HG03571 (cell line): ENCODE results near the gene DYNC2I2.

Source experiments
- ATAC-seq: cut with Tn5 transposase; IDR thresholded peaks from one replicate; pipeline ENCODE4 v1.9.1; 2021; ENCODE audit not compliant: unreplicated experiment

DYNC2I2 gene

DNA sequence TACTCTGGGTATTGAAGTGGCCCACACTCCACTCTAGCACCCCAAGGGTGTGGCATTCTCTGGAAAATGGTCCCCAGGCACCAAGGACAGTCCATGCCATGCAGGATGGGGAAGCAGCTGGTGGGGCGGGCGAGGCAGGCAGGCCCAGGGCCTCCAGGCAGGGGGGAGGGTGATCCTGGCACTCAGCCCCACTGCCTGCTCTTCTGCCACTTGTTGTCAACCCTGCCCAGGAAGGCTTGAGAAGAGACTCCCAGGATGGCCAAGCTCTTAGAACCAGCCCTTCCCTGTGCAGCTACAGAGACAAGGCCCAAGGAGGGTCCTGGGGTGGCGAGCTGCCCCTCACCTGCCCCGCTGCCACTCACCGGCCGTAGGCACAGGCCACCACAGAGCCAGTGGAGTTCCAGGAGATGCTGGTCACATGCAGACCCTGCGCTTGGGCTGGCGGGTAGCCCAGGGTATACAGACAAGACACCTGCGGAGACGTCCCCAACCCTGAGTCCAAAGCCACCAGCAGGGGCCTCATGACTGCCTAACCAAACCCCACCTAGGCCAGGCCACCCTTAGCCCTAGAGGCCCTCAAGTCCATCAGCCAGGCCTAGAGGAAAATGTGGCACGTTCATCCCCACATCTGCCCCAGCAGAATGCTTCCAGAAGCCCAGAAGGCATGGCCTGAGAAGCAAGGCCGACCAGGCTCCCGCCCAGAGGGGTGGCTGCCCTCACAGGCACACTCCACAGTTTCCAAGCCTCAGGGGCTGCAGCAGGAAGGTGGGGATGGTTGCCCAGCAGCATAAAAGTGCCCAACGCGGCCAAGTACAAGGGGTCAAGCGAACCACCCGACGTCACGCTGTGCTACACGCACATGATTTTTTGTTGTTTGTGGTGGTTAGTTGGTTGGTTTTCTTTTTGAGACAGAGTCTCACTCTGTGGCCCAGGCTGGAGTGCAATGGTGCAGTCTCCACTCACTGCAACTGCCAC, 19.8 kb downstream of the DYNC2I2 start:
- no peak for ATAC-seq

DNA sequence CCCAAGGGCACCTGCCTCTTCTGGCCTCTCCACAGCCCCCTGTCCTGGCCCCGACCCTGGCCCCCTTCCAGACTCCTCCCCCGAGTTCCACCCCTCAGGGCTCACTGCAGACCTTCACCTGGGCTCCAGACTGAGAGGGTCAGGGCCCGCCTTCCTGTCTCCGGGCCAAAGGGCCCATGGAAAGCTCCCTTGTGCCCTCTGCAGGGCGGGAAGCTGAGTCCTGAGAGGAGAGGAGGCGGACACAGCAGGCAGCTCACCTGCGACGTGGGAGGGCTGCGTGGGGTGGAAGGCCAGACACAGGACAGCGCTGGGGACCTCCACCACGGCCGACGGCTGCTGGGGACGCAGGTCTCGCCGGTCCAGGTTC, 20.6 kb downstream of the DYNC2I2 start:
- ATAC-seq, result no peak

DNA sequence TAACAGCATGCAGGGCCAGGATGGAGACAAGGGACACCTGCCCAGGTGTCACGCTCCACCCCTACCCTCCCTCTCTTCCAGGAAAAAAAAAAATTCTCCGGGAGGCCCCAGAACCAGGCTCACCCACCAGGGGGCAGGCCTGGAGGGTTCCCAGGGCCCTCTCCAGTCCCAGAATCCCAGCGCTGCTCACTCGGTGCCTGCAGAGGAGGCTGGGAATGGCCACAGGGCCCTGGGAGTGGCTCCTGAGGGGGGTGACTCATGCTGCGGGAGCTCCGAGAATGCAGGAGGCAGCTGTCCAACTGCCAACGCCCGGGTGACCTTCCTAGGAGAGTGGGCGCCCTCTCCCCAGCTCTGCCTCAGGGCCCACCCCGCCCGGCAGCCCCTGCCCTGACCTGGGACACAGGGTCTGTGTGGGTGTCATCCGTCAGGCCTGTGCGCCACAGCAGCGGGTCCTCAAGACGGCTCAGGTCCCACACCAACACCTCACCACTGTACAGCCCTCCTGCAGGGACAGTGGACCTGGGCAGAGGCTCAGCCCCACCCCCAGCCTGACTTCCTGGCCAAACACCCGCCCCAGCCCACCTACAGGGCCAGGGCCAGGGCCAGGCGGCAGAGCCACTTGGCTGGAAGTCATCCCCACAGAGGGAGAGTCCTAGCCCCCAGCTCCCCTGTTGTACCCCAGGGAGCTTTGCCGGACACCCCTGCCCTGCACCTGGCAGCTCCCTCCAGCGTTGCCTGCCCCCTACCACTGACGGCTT, 21.2 kb downstream of the DYNC2I2 start:
- no peak for ATAC-seq

DNA sequence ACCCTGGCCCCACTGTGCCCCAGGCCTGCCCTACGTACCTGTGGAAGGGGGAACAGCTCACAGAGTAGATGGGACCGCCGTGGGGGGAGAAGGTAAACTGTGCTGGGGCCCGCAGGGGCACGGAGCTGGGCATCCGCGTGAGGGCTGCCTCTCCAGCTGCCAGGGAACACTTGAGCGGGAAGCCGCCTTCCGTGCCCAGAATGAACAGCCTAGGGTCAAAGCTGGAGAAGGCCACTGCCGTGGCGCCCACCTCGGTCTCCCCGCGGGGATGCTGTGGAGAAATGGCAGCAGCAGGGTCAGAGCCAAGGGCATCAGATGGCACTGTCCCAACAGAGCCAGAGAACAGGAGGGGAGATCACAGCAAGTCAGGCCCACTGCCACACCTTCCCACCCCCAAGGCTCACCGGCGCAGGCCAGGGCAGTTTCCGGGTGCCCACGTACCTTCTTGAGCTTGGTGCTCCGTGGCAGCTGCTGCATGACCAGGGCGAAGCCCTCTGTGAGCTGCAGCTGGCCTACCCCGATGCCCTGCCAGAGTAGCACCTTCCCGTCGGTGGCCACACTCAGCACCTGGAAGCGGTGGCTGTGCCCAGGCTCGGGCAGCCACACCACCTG, 21.9 kb downstream of the DYNC2I2 start:
- ATAC-seq, result no peak

DNA sequence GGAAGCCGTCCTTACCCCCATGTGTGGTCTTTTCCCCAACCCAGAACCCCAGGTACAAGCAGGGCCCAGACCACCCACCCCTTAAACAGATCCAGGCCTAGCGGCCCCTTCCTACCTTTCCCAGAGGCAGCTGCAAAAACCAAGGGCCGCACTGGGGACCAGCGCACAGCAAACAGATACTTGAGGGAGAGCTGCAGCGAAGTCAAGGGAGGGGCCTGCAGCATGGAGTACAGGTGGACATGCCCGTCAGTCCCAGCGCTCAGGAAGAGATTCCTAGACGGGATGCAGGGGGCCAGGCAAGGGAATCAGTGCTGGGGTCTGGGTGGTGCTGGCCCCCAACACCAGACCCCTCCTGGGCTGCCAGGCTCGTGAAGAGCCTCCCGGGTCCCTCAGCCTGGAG, 22.5 kb downstream of the DYNC2I2 start:
- no peak for ATAC-seq

DNA sequence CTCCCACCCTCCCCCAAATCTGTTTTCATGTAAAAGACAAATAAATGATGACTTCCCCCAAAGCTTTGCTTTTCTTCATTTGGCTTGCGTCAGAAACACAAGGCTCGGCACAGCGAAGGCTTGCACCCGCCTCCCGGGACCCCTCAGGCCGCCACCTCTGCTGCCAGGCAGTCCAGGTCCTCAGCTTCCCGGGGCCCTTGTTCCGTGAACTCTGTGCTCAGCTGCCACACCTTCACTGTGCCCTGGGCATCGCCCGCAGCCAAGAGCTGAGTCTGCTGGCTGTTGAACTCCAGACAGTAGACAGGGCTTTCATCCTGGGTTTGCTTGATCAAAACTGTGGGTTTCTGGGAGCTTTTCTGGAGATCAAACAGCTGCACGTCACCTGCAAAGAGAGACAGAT, 23.0 kb downstream of the DYNC2I2 start:
- ATAC-seq, result no peak

DNA sequence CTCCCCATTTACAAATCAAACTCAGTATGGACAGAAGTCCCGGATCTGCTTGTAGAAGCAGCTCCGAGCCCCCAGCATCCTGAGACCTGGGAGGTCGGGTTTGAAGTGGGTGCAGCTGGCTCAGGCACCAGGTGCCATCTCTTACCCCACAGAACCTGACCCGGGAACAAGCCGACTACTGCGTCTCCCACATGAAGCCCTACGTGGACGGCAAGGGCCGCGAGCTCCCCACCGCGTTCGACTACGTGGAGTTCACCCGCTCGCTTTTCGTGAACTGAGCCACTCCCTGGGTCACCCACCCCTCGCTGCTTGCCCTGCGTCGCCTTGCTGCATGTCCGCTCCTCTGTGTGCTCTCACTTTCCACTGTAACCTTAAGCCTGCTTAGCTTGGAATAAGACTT, 23.6 kb downstream of the DYNC2I2 start:
- no peak for ATAC-seq

DNA sequence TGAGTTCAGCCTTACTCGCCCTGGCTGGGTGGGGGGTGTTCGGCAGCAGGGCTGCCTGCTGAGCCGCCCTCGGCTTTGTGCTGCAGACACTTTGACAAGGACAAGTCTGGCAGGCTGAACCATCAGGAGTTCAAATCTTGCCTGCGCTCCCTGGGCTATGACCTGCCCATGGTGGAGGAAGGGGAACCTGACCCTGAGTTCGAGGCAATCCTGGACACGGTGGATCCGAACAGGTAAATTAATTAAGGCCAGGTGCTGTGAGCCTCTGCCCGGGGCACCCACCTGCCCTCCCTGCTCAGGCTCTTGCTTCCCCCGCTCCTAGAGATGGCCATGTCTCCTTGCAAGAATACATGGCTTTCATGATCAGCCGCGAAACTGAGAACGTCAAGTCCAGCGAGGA, 24.2 kb downstream of the DYNC2I2 start:
- no peak for ATAC-seq

DNA sequence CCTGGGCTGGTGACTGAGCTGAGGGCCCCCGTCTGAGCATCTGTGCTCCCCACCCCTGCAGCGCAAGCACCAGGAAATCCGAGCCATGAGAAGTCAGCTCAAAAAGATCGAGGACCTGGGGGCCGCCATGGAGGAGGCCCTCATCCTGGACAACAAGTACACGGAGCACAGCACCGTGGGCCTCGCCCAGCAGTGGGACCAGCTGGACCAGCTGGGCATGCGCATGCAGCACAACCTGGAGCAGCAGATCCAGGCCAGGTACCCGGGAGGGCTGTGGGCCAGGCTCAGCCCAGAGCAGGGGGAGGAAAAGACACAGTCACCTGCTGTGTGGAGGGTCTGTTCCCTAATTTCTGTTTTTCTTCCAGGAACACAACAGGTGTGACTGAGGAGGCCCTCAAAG, 24.6 kb downstream of the DYNC2I2 start:
- no peak for ATAC-seq

DNA sequence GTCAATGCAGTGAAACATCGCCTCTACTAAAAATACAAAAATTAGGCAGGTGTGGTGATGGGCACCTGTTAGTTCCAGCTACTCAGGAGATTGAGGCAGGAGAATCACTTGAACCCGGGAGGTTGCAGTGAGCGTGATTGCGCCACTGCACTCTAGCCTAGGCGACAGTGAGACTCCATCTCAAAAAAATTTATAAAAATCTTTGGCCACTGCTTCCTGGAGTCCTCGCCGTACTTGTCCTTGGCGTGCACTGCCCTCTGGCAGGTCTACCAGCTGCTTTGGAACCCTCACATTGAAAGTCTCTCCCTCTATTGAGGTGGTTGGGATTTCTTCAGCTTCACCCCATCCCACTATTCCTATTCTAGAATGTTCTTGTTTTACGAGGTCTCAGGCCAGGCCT, 25.0 kb downstream of the DYNC2I2 start:
- ATAC-seq, result no peak

DNA sequence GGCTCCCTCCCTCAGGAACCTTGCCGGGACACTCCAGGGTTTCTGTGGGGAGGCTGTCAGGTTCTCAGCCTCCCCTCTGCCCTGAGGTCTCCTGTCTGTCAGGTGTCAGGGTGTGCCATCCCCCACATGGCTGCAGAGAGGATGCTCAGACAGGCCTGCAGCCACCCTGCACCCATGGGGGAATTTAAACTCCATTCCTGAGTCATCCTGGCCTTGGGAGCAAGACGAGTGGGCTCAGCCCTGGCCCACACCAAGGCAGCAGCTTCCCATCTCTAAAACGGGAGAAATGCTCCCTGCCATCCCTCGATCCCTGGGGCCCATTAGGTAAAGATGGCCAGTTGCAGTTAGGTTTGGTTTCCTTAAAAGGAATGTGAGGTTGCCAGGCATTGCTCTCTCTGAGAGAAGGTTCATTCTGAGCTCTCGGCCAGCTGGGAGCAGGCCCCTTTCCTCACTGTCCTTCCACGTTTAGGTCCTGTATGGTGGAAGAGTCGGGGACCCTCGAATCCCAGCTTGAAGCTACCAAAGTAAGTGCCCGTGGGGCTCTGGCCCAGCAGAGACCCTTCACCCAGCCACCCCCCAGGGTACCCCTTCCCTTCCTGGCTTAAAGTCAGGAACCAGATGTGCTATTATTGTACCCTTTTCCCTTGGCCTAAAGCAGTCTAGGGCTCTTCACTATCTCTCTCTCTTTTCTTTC, 26.6 kb downstream of the DYNC2I2 start:
- ATAC-seq, result no peak

DNA sequence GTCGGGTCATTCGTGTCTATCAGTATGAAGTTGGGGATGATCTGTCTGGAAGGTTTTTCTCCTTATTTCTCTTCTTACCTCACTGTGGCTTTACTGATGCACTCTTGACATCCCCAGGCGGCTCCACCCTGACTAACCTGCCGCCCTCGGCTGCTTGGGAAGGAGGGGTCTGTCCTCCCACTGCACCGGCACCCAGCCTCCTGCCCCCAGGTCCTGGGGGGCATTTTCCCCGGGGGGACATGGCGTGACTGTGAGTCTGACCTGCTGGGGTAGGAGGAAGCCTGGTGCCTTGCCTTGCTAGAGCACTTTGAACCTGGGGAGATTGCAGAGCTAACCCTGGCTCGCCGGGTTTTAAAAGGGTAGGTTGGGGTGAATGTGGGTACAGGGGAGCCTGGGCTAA, 27.5 kb downstream of the DYNC2I2 start:
- no peak for ATAC-seq

DNA sequence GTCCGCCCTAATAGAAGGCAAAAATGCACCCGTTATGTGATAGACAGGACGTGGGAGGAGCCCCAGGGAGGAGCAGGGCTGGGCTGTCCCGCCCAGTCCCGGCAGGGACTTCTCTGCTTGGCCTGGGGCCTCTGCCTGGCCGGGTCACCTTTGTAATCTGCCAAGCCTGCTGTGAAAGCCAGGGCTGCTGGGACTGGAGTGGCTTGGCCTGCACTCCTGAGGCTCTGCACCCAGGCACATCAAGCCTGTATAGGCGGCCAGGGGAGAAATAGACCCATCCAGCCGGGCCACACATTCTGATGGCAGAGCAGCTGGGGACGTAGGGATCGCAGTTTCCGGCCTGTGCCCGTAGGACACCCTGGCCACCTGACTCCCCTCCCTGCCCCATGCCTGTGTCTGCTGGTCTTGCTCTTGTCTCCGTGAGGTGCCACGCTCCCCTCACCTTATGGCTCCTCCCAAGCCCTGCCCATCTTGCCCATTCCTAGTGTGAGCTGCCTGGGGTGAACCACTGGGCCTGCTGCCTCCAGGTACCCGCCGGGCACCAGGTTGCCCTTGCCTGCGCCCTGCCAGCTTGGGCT, 28.1 kb downstream of the DYNC2I2 start:
- no peak for ATAC-seq

DNA sequence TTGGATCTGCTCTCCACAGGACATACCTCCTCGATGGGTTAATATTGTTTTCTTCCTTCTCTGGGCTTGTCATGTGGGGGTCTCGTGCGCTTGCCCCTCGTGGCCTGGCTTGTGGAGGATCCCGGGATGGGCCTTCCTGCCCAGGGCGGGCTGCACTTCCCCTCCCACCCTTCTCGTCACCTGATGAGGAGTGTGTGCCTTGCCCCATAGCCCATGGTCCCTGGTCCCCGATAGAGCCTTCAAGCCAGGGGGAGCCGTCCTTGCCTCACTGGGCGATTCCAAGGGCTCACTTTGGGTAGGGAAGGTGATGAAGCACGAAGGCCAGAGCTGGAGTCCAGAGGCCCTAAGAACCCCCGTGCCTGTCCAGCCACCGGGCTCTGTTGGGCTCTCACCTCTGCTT, 28.7 kb downstream of the DYNC2I2 start:
- no peak for ATAC-seq

DNA sequence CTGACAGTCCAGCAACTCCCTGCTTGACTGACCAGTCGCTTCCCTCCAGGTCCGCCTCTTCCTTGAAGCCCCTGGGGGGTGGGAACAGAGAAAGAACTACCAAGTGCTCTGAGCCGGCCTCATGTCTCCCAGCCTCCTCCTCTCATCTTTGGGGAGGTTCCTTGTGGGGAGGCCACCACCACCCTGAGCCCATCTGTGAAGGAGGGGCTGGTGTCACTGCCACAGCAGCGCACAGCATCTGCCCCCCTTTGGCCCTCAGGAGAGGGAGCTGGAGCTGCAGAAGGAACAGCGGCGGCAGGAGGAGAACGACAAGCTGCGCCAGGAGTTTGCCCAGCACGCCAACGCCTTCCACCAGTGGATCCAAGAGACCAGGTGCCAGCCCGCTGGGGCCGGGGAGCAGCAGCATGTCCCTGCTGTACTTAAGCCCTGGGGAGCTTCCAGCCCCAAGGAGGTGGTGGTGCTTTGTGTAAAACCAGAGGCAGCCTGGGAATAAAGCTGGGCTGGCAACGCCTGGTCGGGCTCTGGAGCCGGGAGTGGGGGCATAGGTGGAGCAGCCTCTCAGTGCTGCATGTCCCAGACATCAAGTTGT, 29.4 kb downstream of the DYNC2I2 start:
- no peak for ATAC-seq

DNA sequence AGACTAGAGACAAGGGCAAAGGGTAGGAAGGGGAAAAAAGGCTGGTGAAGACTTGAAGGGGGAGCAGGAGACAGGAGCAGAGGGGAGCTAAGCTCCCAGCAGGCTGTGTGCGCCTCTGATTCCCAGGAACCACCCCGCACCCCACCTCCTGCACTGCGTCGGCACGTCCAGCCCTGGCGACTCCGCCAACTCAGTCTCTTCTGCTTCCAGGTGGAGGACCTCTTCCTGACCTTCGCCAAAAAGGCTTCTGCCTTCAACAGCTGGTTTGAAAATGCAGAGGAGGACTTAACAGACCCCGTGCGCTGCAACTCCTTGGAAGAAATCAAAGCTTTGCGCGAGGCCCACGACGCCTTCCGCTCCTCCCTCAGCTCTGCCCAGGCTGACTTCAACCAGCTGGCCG, 30.5 kb downstream of the DYNC2I2 start:
- no peak for ATAC-seq

DNA sequence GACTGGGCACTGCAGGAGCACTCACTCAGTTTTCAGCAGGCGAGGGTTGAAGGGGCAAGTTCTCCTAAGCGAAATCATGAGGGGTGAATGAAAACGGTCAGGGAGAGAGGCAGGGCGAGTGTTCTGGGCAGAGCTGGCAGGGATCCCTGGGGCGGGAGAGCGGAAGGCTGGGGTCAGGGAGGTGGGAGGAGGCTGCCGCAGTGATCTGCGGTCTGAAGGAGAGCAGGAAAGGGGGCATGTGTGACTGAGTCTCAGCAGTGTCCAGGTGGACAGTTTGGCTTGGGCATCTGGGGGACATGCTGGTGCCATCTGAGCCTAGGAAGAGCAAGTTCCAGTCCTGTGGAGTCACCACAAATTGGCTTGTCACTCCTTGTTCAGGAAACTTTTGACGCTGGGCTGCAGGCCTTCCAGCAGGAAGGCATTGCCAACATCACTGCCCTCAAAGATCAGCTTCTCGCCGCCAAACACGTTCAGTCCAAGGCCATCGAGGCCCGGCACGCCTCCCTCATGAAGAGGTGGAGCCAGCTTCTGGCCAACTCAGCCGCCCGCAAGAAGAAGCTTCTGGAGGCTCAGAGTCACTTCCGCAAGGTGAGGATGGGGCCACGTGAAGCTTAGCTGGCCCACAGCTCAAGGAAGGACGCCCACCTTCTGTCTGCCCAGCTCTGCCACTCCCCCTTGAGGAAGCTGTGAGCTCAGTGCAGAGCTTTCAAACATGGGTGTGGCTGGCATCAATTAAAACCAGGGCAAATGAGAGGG, 31.1 kb downstream of the DYNC2I2 start:
- no peak for ATAC-seq

DNA sequence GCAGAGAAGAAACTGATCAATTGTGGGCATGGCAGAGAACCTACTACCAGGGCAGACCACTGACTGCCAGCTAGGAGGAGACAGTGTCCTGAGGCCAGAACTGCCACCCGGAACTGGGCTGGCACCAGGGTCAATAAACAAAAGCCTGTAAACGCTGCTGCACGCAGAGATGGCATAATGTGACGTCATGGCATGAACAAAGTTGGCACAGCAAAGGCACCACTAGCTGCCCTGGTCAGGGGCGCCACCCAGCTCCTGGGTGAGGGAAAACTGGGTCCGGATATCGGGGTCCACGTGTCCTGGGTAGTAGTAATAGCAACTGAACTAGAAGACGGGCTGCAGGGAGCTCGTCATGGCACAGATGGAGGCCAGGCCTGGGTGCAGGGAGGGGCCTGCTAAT, 32.1 kb downstream of the DYNC2I2 start:
- no peak for ATAC-seq

DNA sequence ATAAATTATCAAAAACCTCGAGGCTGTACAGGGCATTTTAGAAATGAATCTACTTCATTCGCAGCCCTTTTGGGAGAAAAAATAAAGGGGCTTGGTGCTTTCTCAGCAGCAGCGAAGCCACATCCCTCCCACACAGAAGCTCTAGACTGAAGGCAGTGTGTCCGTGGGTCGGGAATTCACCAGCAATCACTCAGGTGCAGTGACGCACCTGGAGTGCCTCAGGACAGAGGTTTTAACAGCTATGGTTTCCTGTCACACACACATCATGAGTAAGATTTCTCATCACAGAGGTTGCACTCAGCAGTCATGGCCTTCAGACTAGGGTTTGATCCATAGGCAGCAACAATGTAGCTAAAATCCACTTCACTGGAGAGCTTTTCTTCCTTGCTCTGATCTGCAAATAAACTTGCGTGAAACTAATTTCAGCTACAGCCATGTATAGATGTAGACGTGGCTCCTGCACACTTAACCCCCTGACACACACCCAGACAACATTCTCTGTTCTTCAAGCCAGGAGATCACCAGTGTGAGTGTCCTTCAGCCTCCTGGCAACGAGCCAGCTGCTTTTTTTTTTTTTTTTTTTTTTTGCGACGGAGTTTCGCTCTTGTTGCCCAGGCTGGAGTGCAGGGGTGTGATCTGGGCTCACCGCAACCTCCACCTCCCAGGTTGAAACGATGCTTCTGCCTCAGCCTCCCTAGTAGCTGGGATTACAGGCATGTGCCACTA, 34.8 kb downstream of the DYNC2I2 start:
- ATAC-seq, result no peak
